HepG2 (cell line): ENCODE measurements around the gene ACBD3. TPM values are rescaled to one million over a fixed set of nuclear protein-coding genes. Genes with fewer than 3 reads are reported as not detected.

Source experiments
- AKAP8 ChIP-seq: sonication (generic); formaldehyde crosslinking; IDR thresholded peaks from 2 replicates; pipeline ENCODE4 v1.5.1; 2020; ENCODE audit warnings: mild to moderate bottlenecking, missing genetic modification reagents
- DNMT1 ChIP-seq: sonication (generic); formaldehyde crosslinking; IDR thresholded peaks from 2 replicates; pipeline ENCODE4 v1.5.1; 2020; ENCODE audit warnings: mild to moderate bottlenecking, missing genetic modification reagents
- FOSL1 ChIP-seq: sonication (generic); formaldehyde crosslinking; IDR thresholded peaks from 2 replicates; pipeline ENCODE4 v1.9.0; 2021; ENCODE audit warnings: missing genetic modification reagents, borderline replicate concordance
- KDM1A ChIP-seq: IDR thresholded peaks from 2 replicates; pipeline ENCODE4 v1.6.1; 2016; ENCODE audit warnings: missing compliant biosample characterization
- KDM3A ChIP-seq: IDR thresholded peaks from 2 replicates; pipeline ENCODE4 v1.6.1; 2018; ENCODE audit warnings: low read depth, missing compliant biosample characterization
- PBX3 ChIP-seq: sonication (generic); formaldehyde crosslinking; IDR thresholded peaks from 2 replicates; pipeline ENCODE4 v1.8.1; 2023; ENCODE audit warnings: missing genetic modification reagents, inconsistent platforms, borderline replicate concordance
- PCBP2 ChIP-seq: fragments of 200-400 bp; formaldehyde crosslinking; optimal IDR thresholded peaks from 2 replicates; pipeline ENCODE3; 2018; ENCODE audit warnings: low read length, low read depth; ENCODE audit not compliant: poor library complexity, severe bottlenecking
- POGK ChIP-seq: sonication (generic); formaldehyde crosslinking; conservative IDR thresholded peaks from 2 replicates; pipeline ENCODE4 v1.8.0; 2022; ENCODE audit warnings: mild to moderate bottlenecking, moderate library complexity, missing genetic modification reagents
- RERE ChIP-seq: IDR thresholded peaks from 2 replicates; pipeline ENCODE4 v1.6.1; 2016; ENCODE audit warnings: low read depth, missing genetic modification reagents, missing compliant biosample characterization
- TBX2 ChIP-seq: sonication (generic); formaldehyde crosslinking; IDR thresholded peaks from 2 replicates; pipeline ENCODE4 v1.5.0; 2020; ENCODE audit warnings: missing genetic modification reagents, mild to moderate bottlenecking, borderline replicate concordance
- USF2 ChIP-seq, 2 experiments: sonication (generic) in 1 of 2; formaldehyde crosslinking in 1 of 2; IDR thresholded peaks; 2 replicates each; pipeline versions ENCODE4 v1.5.1 to v1.6.1; 2011 to 2020; ENCODE audit warnings: borderline replicate concordance in 1 of 2, low read depth in 1 of 2, low read length in 1 of 2, mild to moderate bottlenecking in 1 of 2, missing genetic modification reagents in 1 of 2, moderate library complexity in 1 of 2
- ZNF274 ChIP-seq: sonication (generic); formaldehyde crosslinking; IDR thresholded peaks from 2 replicates; pipeline ENCODE4 v1.5.1; 2020; ENCODE audit warnings: mild to moderate bottlenecking, missing genetic modification reagents
- ZNF556 ChIP-seq: sonication (generic); formaldehyde crosslinking; IDR thresholded peaks from 2 replicates; pipeline ENCODE4 v1.4.0; 2020; ENCODE audit warnings: mild to moderate bottlenecking, missing genetic modification reagents, borderline replicate concordance
- ZNF616 ChIP-seq: sonication (generic); formaldehyde crosslinking; IDR thresholded peaks from 2 replicates; pipeline ENCODE4 v1.5.0; 2020; ENCODE audit warnings: low read depth, mild to moderate bottlenecking, missing genetic modification reagents
- ZNF629 ChIP-seq: sonication (generic); formaldehyde crosslinking; conservative IDR thresholded peaks from 2 replicates; pipeline ENCODE4 v1.5.0; 2020; ENCODE audit warnings: missing genetic modification reagents
- ZNF724P ChIP-seq: sonication (generic); formaldehyde crosslinking; IDR thresholded peaks from 2 replicates; pipeline ENCODE4 v1.8.0; 2022; ENCODE audit warnings: missing genetic modification reagents, borderline replicate concordance
- ZNF780A ChIP-seq: sonication (generic); formaldehyde crosslinking; IDR thresholded peaks from 2 replicates; pipeline ENCODE4 v1.8.0; 2022; ENCODE audit warnings: mild to moderate bottlenecking, missing genetic modification reagents, moderate library complexity
- ZSCAN31 ChIP-seq: sonication (generic); formaldehyde crosslinking; IDR thresholded peaks from 2 replicates; pipeline ENCODE4 v1.5.0; 2020; ENCODE audit warnings: low read depth, mild to moderate bottlenecking, missing genetic modification reagents
- polyA plus RNA-seq, 8 experiments: library from polyadenylated mRNA; depleted of rRNA in 3 of 8; stranded (reverse) in 7 of 8; unstranded in 1 of 8; fragments of >200 nt; fragmentation: Illumina TruSeq in 4 of 8; extraction: Trizol in 4 of 8; gene quantifications; 2 replicates each; pipeline versions ENCODE4 v1.2.1 to v1.2.3, GENCODE V29; 2011 to 2016; ENCODE audit warnings: low read depth in 4 of 8, missing spikeins in 1 of 8, mixed read lengths in 1 of 8; ENCODE audit not compliant: insufficient read depth in 1 of 8
- total RNA-seq, 5 experiments: library from RNA; depleted of rRNA; stranded (reverse); fragments of >200 nt; fragmentation: Illumina TruSeq; extraction: Trizol; gene quantifications; 2 replicates each; pipeline ENCODE4 v1.2.3, GENCODE V29; 2016; ENCODE audit warnings: low read depth in 1 of 5

ACBD3 gene
- total and polyA plus RNA-seq, 2 of the 13 experiments (the other 11 are each of a cell fraction or from before 2014, with no cell fraction given): 24.3 to 39.3 TPM

GRCh38 chr1:226121587-226122400, 64.7 kb downstream of the ACBD3 start (continued):
- TF ChIP-seq PBX3 (CRISPR knock-in tag): no peak
- TF ChIP-seq ZSCAN31 (CRISPR knock-in tag): peak; percentile 90; the same call in 1 of the 2 replicates
- no peak; the same call in 1 of the 2 replicates for TF ChIP-seq AKAP8 (CRISPR knock-in tag)
- TF ChIP-seq ZNF274: no peak
- TF ChIP-seq ZNF724P: no peak
- TF ChIP-seq TBX2 (CRISPR knock-in tag): peak; percentile 36; the same call in 1 of the 2 replicates
- TF ChIP-seq FOSL1 (CRISPR knock-in tag): no peak
- TF ChIP-seq ZNF616 (CRISPR knock-in tag): no peak
- TF ChIP-seq ZNF629 (CRISPR knock-in tag): no peak; the same call in 1 of the 2 replicates
- no peak for TF ChIP-seq DNMT1 (CRISPR knock-in tag)
- no peak for TF ChIP-seq KDM1A (CRISPR knock-in tag)
- TF ChIP-seq POGK: no peak
- TF ChIP-seq ZNF556 (CRISPR knock-in tag): no peak
- TF ChIP-seq KDM3A (CRISPR knock-in tag): no peak
- no peak for TF ChIP-seq ZNF780A (CRISPR knock-in tag)
- TF ChIP-seq RERE (CRISPR knock-in tag): no peak
- TF ChIP-seq USF2 (IDR thresholded peaks at IDR 0.05; ENCODE audit: low read depth, low read length): no peak
- no peak for TF ChIP-seq USF2 (CRISPR knock-in tag; IDR thresholded peaks at IDR 0.05; ENCODE audit: borderline replicate concordance)
- no peak for TF ChIP-seq PCBP2
